SK-N-MC (cell line): ENCODE data around the gene ARHGAP26.

Experiments used
- EZH2 ChIP-seq: fragments of 200-600 bp; sonication (generic); IDR thresholded peaks from one replicate; pipeline ENCODE4 v1.6.1; 2017; ENCODE audit warnings: antibody characterized with exemption
- POLR2AphosphoS5 ChIP-seq: IDR thresholded peaks from 2 replicates; pipeline ENCODE4 v1.6.1; 2012; ENCODE audit warnings: mild to moderate bottlenecking, low read depth, low read length, borderline replicate concordance

- TF ChIP-seq POLR2AphosphoS5 (no peak), EZH2 (no peak)
Measured at GRCh38 chr5:142982821-142983200, 212.6 kb downstream of the ARHGAP26 start.
